Measurements from ENCODE around the gene RAB3IL1. TPM values are rescaled to one million over a fixed set of nuclear protein-coding genes. Genes with fewer than 3 reads are reported as not detected.

RAB3IL1 gene
- total and polyA plus RNA-seq, 2 of the 13 experiments (the other 11 are each of a cell fraction or from before 2014, with no cell fraction given) = 1.2 to 2.0 TPM

DNA sequence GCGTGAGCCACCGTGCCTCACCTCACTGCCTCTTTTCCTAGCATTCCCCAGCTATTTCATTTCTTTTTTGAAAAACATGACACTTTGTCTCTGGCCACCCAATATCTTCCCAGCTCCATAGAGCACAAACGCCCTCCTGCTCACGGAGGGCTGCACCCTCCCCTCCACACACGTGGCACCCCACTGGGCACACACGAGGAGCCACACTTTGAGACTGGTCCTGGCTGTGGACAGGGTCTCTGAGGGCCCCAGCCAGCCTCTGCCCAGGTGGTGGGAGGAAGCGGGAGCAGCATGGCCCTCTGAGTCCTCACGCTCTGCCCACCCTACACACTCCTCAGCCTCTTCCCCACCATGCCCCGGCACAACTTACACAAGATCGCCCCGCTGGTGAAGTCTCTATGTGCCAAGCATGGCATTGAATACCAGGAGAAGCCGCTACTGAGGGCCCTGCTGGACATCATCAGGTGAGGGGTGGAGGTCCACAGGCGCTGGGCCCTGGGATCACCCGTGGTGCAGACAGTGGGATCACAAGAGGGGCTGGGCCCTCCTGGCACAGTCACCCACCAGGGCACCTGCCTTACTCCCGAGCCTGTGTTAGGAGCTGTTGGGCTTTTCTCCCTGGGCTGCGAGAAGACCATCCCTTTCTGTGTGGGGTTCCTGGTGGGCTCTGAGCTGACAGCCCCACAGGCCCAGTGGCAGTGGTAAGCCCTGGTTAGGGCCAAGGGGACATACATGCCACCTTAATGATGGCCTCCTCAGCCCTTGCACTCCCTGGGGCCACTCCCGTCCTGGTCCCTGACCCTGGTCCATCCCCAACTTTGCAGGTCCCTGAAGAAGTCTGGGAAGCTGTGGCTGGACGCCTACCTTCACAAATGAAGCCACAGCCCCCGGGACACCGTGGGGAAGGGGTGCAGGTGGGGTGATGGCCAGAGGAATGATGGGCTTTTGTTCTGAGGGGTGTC lies 52.3 kb downstream of the RAB3IL1 start (continued):
- no peak for TF ChIP-seq REXO4 (CRISPR knock-in tag; IDR thresholded peaks at IDR 0.05; ENCODE audit: borderline replicate concordance)
- no peak for TF ChIP-seq ZMYM3 (CRISPR knock-in tag; IDR thresholded peaks at IDR 0.05)
- TF ChIP-seq SP5 (CRISPR knock-in tag; IDR thresholded peaks at IDR 0.05; ENCODE audit: borderline replicate concordance, low read depth) = no peak
- no peak for TF ChIP-seq ZSCAN22 (CRISPR knock-in tag; IDR thresholded peaks at IDR 0.05)
- no peak for TF ChIP-seq ZIK1 (CRISPR knock-in tag; IDR thresholded peaks at IDR 0.05; ENCODE audit: borderline replicate concordance, low read depth)
- no peak for TF ChIP-seq ZNF44 (CRISPR knock-in tag; IDR thresholded peaks at IDR 0.05)

DNA sequence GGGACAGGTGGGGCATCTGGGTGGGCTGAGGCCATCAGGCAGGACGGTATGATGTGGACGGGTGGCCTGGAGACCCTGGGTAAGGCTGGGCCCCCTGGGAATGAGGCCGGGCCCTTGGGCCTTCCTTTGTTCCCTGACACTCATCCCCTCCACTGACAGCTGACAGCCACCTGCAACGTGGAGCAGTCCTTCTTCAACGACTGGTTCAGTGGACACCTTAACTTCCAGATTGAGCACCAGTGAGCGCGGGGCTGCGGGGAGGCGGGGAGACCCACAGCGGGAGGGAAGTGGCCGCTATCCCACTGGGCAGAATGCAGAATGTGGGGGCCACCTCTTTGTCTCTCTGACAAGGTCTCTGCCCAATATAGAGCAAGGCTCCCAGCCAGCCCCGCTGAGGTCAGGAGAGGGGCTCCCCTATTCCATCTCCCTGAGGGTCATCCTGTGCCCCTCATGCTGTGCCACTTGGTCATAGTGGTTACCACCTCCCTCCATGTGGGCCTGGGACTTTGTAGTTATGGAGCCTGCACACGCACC lies 53.8 kb downstream of the RAB3IL1 start:
- FAIRE-seq = no peak
- in situ Hi-C loops (cut with HindIII; ENCODE audit: extremely low pct_ligation_motif_present, low pct_unique_long_range_greater_than_20kb) = no loop called here
- TF ChIP-seq, protein P1, sequence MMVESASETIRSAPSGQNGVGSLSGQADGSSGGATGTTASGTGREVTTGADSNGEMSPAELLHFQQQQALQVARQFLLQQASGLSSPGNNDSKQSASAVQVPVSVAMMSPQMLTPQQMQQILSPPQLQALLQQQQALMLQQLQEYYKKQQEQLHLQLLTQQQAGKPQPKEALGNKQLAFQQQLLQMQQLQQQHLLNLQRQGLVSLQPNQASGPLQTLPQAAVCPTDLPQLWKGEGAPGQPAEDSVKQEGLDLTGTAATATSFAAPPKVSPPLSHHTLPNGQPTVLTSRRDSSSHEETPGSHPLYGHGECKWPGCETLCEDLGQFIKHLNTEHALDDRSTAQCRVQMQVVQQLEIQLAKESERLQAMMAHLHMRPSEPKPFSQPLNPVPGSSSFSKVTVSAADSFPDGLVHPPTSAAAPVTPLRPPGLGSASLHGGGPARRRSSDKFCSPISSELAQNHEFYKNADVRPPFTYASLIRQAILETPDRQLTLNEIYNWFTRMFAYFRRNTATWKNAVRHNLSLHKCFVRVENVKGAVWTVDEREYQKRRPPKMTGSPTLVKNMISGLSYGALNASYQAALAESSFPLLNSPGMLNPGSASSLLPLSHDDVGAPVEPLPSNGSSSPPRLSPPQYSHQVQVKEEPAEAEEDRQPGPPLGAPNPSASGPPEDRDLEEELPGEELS (CRISPR knock-in tag; IDR thresholded peaks at IDR 0.05) = no peak
- TF ChIP-seq NCOA2 (CRISPR knock-in tag; IDR thresholded peaks at IDR 0.05) = no peak
- TF ChIP-seq, protein P2, sequence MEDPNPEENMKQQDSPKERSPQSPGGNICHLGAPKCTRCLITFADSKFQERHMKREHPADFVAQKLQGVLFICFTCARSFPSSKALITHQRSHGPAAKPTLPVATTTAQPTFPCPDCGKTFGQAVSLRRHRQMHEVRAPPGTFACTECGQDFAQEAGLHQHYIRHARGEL (CRISPR knock-in tag; IDR thresholded peaks at IDR 0.05) = no peak
- no peak for TF ChIP-seq ARNT (IDR thresholded peaks at IDR 0.05)
- TF ChIP-seq MAF1 (CRISPR knock-in tag; IDR thresholded peaks at IDR 0.05; ENCODE audit: borderline replicate concordance) = no peak
- no peak for TF ChIP-seq ZNF558 (CRISPR knock-in tag; IDR thresholded peaks at IDR 0.05; ENCODE audit: borderline replicate concordance)
- no peak for TF ChIP-seq ZFYVE20 (CRISPR knock-in tag; IDR thresholded peaks at IDR 0.05; ENCODE audit: borderline replicate concordance, low read depth)
- no peak for TF ChIP-seq TAF15 (IDR thresholded peaks at IDR 0.05; ENCODE audit: low read depth, low read length, poor library complexity, severe bottlenecking)
- TF ChIP-seq KLF16 (CRISPR knock-in tag; IDR thresholded peaks at IDR 0.05) = no peak
- TF ChIP-seq, protein P3, sequence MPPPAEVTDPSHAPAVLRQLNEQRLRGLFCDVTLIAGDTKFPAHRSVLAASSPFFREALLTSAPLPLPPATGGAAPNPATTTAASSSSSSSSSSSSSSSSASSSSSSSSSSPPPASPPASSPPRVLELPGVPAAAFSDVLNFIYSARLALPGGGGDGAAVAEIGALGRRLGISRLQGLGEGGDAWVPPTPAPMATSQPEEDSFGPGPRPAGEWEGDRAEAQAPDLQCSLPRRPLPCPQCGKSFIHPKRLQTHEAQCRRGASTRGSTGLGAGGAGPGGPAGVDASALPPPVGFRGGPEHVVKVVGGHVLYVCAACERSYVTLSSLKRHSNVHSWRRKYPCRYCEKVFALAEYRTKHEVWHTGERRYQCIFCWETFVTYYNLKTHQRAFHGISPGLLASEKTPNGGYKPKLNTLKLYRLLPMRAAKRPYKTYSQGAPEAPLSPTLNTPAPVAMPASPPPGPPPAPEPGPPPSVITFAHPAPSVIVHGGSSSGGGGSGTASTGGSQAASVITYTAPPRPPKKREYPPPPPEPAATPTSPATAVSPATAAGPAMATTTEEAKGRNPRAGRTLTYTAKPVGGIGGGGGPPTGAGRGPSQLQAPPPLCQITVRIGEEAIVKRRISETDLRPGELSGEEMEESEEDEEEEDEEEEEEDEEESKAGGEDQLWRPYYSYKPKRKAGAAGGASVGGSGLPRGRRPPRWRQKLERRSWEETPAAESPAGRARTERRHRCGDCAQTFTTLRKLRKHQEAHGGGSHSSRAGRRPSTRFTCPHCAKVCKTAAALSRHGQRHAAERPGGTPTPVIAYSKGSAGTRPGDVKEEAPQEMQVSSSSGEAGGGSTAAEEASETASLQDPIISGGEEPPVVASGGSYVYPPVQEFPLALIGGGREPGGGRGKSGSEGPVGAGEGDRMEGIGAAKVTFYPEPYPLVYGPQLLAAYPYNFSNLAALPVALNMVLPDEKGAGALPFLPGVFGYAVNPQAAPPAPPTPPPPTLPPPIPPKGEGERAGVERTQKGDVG (CRISPR knock-in tag; IDR thresholded peaks at IDR 0.05; ENCODE audit: borderline replicate concordance) = no peak

More for the DNA sequence above, 53.8 kb downstream of the RAB3IL1 start:
- H3K27ac ChIP-seq (ENCODE audit: extremely low read length, insufficient read depth, low read length) = no peak overlapping the region
- peaks cover 0 to 17% of the 10 kb centered on the region in 2 experiments; a peak in 3 of 5 replicates for H3K36me3 ChIP-seq (replicated peaks in 1 of 2; ENCODE audit: control insufficient read depth in 1 of 2, insufficient read depth in 2 of 2, low read length in 2 of 2)
- 96% methylated on average over 5 of the region's 13 CpGs for WGBS (ENCODE audit: low lambda C conversion rate)
- BruUV-seq (replicated peaks) = no TSS peak
- no peaks in the 10 kb centered on the region for H3K9me3 ChIP-seq (ENCODE audit: low read length)
- ChIA-PET POLR2A (no interaction called here), CTCF (ENCODE audit: low intra/inter-chr PET ratio, low total read pairs) (no interaction called here)
- H3K4me1 ChIP-seq (ENCODE audit: insufficient read depth, low read length) = no peaks in the 10 kb centered on the region
- no peak for DNase-seq (ENCODE audit: low spot score)
- H3K9ac ChIP-seq (ENCODE audit: insufficient read depth, low read depth, low read length) = no peak overlapping the region
- H3K79me2 ChIP-seq (ENCODE audit: insufficient read depth, low read length) = no peaks in the 10 kb centered on the region
- H2AFZ ChIP-seq (ENCODE audit: low read length) = no peak overlapping the region
- ATAC-seq = no peak; the same call in 2 of the 3 replicates
- no peaks in the 10 kb centered on the region for H4K20me1 ChIP-seq (ENCODE audit: insufficient read depth, low read length)
- H3K4me2 ChIP-seq (ENCODE audit: low read depth, low read length) = no peak overlapping the region
- intact Hi-C loops (cut with micrococcal nuclease; ENCODE audit: unreplicated experiment) = no loop called here
- no peaks in the 10 kb centered on the region; a peak in 1 of 5 replicates for H3K27me3 ChIP-seq (ENCODE audit: control insufficient read depth in 1 of 2, insufficient read depth in 2 of 2, low read length in 2 of 2)
- no peak overlapping the region for H3K4me3 ChIP-seq (replicated peaks in 1 of 3; ENCODE audit: insufficient read depth in 1 of 3, low read depth in 2 of 3, low read length in 3 of 3)
